H1 (cell line): ENCODE results near the gene TMEM252. TPM values are rescaled to one million over a fixed set of nuclear protein-coding genes. Genes with fewer than 3 reads are reported as not detected.

Source experiments
- CTCF ChIA-PET: fragments of 300-600 bp; sonication (Branson Sonifier 250); formaldehyde crosslinking; loops from one replicate; lab custom pipeline; 2021; ENCODE audit not compliant: partially characterized antibody; lab: Charles Lee
- POLR2A ChIA-PET: fragments of 300-600 bp; sonication (Branson Sonifier 250); formaldehyde crosslinking; loops from one replicate; lab custom pipeline; 2021; ENCODE audit warnings: inconsistent platforms; ENCODE audit not compliant: partially characterized antibody; lab: Charles Lee
- DNase-seq, 2 experiments: peaks; one replicate each; pipeline versions ENCODE4 v3.0.0 to v3.0.0-alpha.2; 2010 to 2022; ENCODE audit warnings: low spot score in 2 of 2, low read depth in 1 of 2, mixed read lengths in 1 of 2
- FAIRE-seq: peaks from 2 replicates; lab custom pipeline; 2011; peaks lifted over from hg19 to GRCh38; lab: Jason Lieb, UNC
- H2AFZ ChIP-seq: 2 replicates; pipeline ENCODE4 v1.8.1; 2012; ENCODE audit warnings: low read length, inconsistent platforms
- H2AK5ac ChIP-seq: 2 replicates; pipeline ENCODE4 v1.6.1; 2013; ENCODE audit warnings: low read depth, low read length
- H2BK120ac ChIP-seq: replicated peaks from 2 replicates; pipeline ENCODE3; 2013; ENCODE audit warnings: low read depth, low read length, inconsistent platforms
- H2BK12ac ChIP-seq: 2 replicates; pipeline ENCODE4 v1.6.1; 2013; ENCODE audit warnings: low read depth, low read length
- H2BK15ac ChIP-seq: 2 replicates; pipeline ENCODE4 v1.6.1; 2013; ENCODE audit warnings: low read length
- H2BK20ac ChIP-seq: 2 replicates; pipeline ENCODE4 v1.6.1; 2013; ENCODE audit warnings: low read length
- H2BK5ac ChIP-seq: 2 replicates; pipeline ENCODE4 v1.6.1; 2013; ENCODE audit warnings: low read depth, low read length
- H3K14ac ChIP-seq: 2 replicates; pipeline ENCODE4 v1.6.1; 2013; ENCODE audit warnings: inconsistent platforms; ENCODE audit not compliant: insufficient read length
- H3K18ac ChIP-seq: 2 replicates; pipeline ENCODE4 v1.6.1; 2013; ENCODE audit warnings: low read length; ENCODE audit errors: extremely low read depth
- H3K23ac ChIP-seq: 2 replicates; pipeline ENCODE4 v1.6.1; 2013; ENCODE audit warnings: inconsistent platforms; ENCODE audit not compliant: insufficient read length
- H3K23me2 ChIP-seq: 2 replicates; pipeline ENCODE4 v1.6.1; 2013; ENCODE audit warnings: low read depth, low read length
- H3K27ac ChIP-seq: 2 replicates; pipeline ENCODE4 v1.6.1; 2011; ENCODE audit warnings: low read depth, low read length, inconsistent platforms
- H3K27me3 ChIP-seq, 4 experiments: replicated peaks in 1 of 4; 1 replicate in 1 of 4; 2 replicates in 3 of 4; pipeline versions ENCODE4 v1.6.1 to v1.8.1; 2011 to 2013; ENCODE audit warnings: low read length in 3 of 4, mild to moderate bottlenecking in 3 of 4, inconsistent platforms in 2 of 4, mixed read lengths in 2 of 4, moderate library complexity in 1 of 4; ENCODE audit not compliant: control insufficient read depth in 3 of 4, insufficient read depth in 3 of 4; ENCODE audit errors: extremely low read depth in 1 of 4
- H3K36me3 ChIP-seq, 4 experiments: 2 replicates each; pipeline versions ENCODE4 v1.6.1 to v1.8.1; 2011 to 2013; ENCODE audit warnings: mild to moderate bottlenecking in 4 of 4, low read length in 3 of 4, moderate library complexity in 2 of 4, control low read depth in 1 of 4, inconsistent platforms in 1 of 4; ENCODE audit not compliant: insufficient read depth in 4 of 4, control insufficient read depth in 2 of 4
- H3K4ac ChIP-seq: replicated peaks from 2 replicates; pipeline ENCODE3; 2013; ENCODE audit warnings: low read length, low read depth, mixed read lengths, inconsistent platforms; ENCODE audit not compliant: insufficient read length
- H3K4me1 ChIP-seq, 4 experiments: replicated peaks in 1 of 4; 1 replicate in 1 of 4; 2 replicates in 3 of 4; pipeline versions ENCODE4 v1.6.1 to v1.8.1; 2011 to 2013; ENCODE audit warnings: low read length in 3 of 4, inconsistent platforms in 2 of 4, mixed read lengths in 1 of 4; ENCODE audit not compliant: insufficient read depth in 4 of 4, control insufficient read depth in 3 of 4
- H3K4me2 ChIP-seq, 2 experiments: 2 replicates each; pipeline versions ENCODE4 v1.6.1 to v1.8.1; 2011 to 2013; ENCODE audit warnings: low read depth in 2 of 2, low read length in 2 of 2, control low read depth in 1 of 2, inconsistent platforms in 1 of 2, mild to moderate bottlenecking in 1 of 2; ENCODE audit not compliant: insufficient read depth in 1 of 2
- H3K4me3 ChIP-seq, 4 experiments: fragments of 200-600, 300-600 bp in 1 of 4; sonication (generic), shearing (Covaris generic), sonication (Bioruptor Twin) in 1 of 4; 2 replicates each; pipeline versions ENCODE4 v1.5.1 to v1.8.1; 2011 to 2016; ENCODE audit warnings: low read length in 4 of 4, low read depth in 3 of 4, control low read depth in 2 of 4, inconsistent platforms in 2 of 4, mild to moderate bottlenecking in 2 of 4, mixed read lengths in 1 of 4, moderate library complexity in 1 of 4; ENCODE audit not compliant: insufficient read depth in 2 of 4; ENCODE audit errors: extremely low read depth in 1 of 4
- H3K56ac ChIP-seq: replicated peaks from 2 replicates; pipeline ENCODE3; 2013; ENCODE audit warnings: low read depth, mild to moderate bottlenecking, mixed read lengths, low read length, inconsistent platforms; ENCODE audit not compliant: insufficient read length
- H3K79me1 ChIP-seq: 2 replicates; pipeline ENCODE4 v1.6.1; 2013; ENCODE audit warnings: low read depth, low read length, control low read depth
- H3K79me2 ChIP-seq, 2 experiments: 2 replicates each; pipeline versions ENCODE4 v1.6.1 to v1.8.1; 2012 to 2013; ENCODE audit warnings: low read length in 2 of 2, mild to moderate bottlenecking in 2 of 2, inconsistent platforms in 1 of 2; ENCODE audit not compliant: insufficient read depth in 2 of 2, control insufficient read depth in 1 of 2
- H3K9ac ChIP-seq, 4 experiments: replicated peaks in 1 of 4; 1 replicate in 1 of 4; 2 replicates in 3 of 4; pipeline versions ENCODE4 v1.6.1 to v1.8.1; 2011 to 2013; ENCODE audit warnings: low read depth in 3 of 4, low read length in 3 of 4, control low read depth in 2 of 4, mild to moderate bottlenecking in 2 of 4, moderate library complexity in 2 of 4, inconsistent platforms in 1 of 4; ENCODE audit errors: extremely low read depth in 1 of 4
- H3K9me3 ChIP-seq, 2 experiments: 2 replicates each; pipeline versions ENCODE4 v1.6.1 to v1.8.1; 2012 to 2013; ENCODE audit warnings: mild to moderate bottlenecking in 2 of 2, moderate library complexity in 2 of 2, control low read depth in 1 of 2, inconsistent platforms in 1 of 2, low read depth in 1 of 2, low read length in 1 of 2, mixed read lengths in 1 of 2; ENCODE audit not compliant: insufficient read depth in 2 of 2
- H4K20me1 ChIP-seq, 2 experiments: replicated peaks in 1 of 2; 2 replicates each; pipeline versions ENCODE3 to v1.8.1; 2011 to 2013; ENCODE audit warnings: inconsistent platforms in 2 of 2, low read length in 2 of 2, mild to moderate bottlenecking in 1 of 2; ENCODE audit not compliant: insufficient read depth in 2 of 2, control insufficient read depth in 1 of 2
- H4K5ac ChIP-seq: 2 replicates; pipeline ENCODE4 v1.6.1; 2013; ENCODE audit warnings: low read length, low read depth, mixed read lengths, inconsistent platforms; ENCODE audit not compliant: insufficient read length
- H4K8ac ChIP-seq: 2 replicates; pipeline ENCODE4 v1.8.0; 2013; ENCODE audit warnings: mild to moderate bottlenecking, moderate library complexity, low read length, inconsistent platforms; ENCODE audit not compliant: insufficient read depth; ENCODE audit errors: extremely low read depth
- H4K91ac ChIP-seq: replicated peaks from 2 replicates; pipeline ENCODE3; 2013; ENCODE audit warnings: low read length, mixed read lengths, inconsistent platforms; ENCODE audit not compliant: insufficient read length
- CBX8 ChIP-seq: fragments of 300-800, 300-1000 bp; sonication (generic); IDR thresholded peaks from 2 replicates; pipeline ENCODE4 v1.7.1; 2016; ENCODE audit warnings: low read depth, low read length, borderline replicate concordance
- KDM1A ChIP-seq: fragments of 200-600, 300-600 bp; sonication (generic); IDR thresholded peaks from 2 replicates; pipeline ENCODE4 v1.7.1; 2016; ENCODE audit warnings: mild to moderate bottlenecking, low read length, borderline replicate concordance
- whole genome bisulfite sequencing, 2 experiments: shearing (Covaris generic) in 1 of 2; methylation state at CpG; one replicate each; pipeline versions ENCODE4 v1.1.6 to v1.1.7; 2013 to 2015; ENCODE audit warnings: low lambda C conversion rate in 2 of 2, mixed read lengths in 2 of 2, inconsistent platforms in 1 of 2, low coverage in 1 of 2, missing lambda C conversion rate in 1 of 2; ENCODE audit not compliant: insufficient replicate concordance in 2 of 2, insufficient coverage in 1 of 2, insufficient read length in 1 of 2; ENCODE audit errors: extremely low coverage in 1 of 2, missing lambda C conversion rate in 1 of 2; 5-methylcytosine and 5-hydroxymethylcytosine counted together
- polyA plus RNA-seq, 7 experiments: library from polyadenylated mRNA; depleted of rRNA in 3 of 7; stranded (reverse) in 5 of 7; unstranded in 2 of 7; fragments of >200 nt in 5 of 7; fragments of 200-250 nt in 2 of 7; gene quantifications; 1 replicate in 5 of 7; 2 replicates in 1 of 7; 4 replicates in 1 of 7; pipeline versions ENCODE4 v1.2.1 to v1.2.3, GENCODE V29; 2011 to 2013; ENCODE audit warnings: missing spikeins in 2 of 7, mixed read lengths in 2 of 7
- total RNA-seq: library from RNA; stranded (reverse); fragmentation: NEBNext Ultra II Directional; extraction: Animal tissue kit (Norgen Biotek cat#: 25700); gene quantifications from 2 replicates; pipeline ENCODE4 v1.2.1, GENCODE V29; 2021
- TF ChIP-seq, protein P1 (sequence below): IDR thresholded peaks from 2 replicates; pipeline ENCODE4 v1.6.1; 2011; ENCODE audit warnings: low read depth, mild to moderate bottlenecking, low read length; ENCODE audit not compliant: insufficient read depth

Gene TMEM252
- total and polyA plus RNA-seq, 2 of the 8 experiments (the other 6 are each of a cell fraction or from before 2014, with no cell fraction given), result not detected

- Histone ChIP-seq H4K20me1 (no peaks in the 10 kb centered on the region), H3K18ac (no peak overlapping the region), H2BK20ac (no peak overlapping the region), H3K23ac (no peak overlapping the region), H3K4ac (no peak overlapping the region), H2BK120ac (no peak overlapping the region), H3K4me3 (no peak overlapping the region), H2BK12ac (no peak overlapping the region), H2AK5ac (no peak overlapping the region), H3K9ac (no peak overlapping the region), H3K56ac (no peak overlapping the region), H3K9me3 (peaks cover 0 to 1% of the 10 kb centered on the region in 2 experiments; a peak in 2 of 4 replicates), H3K14ac (no peak overlapping the region), H3K27me3 (peaks cover 0 to 3% (median 0%) of the 10 kb centered on the region in 4 experiments; a peak in 3 of 7 replicates), H3K36me3 (no peaks in the 10 kb centered on the region), H3K4me2 (no peak overlapping the region), H4K91ac (no peak overlapping the region), H3K4me1 (no peaks in the 10 kb centered on the region), H4K8ac (no peak overlapping the region), H2BK5ac (no peak overlapping the region), H3K23me2 (no peaks in the 10 kb centered on the region), H3K27ac (no peak overlapping the region), H2BK15ac (no peak overlapping the region)
- POLR2A ChIA-PET, result no interaction called here
- DNase-seq, result no peak
- WGBS, 2 experiments, result 90% methylated on average over 3 of the region's 3 CpGs; no CpG with 5 or more reads in 1 of the 2 experiments
- no peak for FAIRE-seq
- TF ChIP-seq, protein P1, sequence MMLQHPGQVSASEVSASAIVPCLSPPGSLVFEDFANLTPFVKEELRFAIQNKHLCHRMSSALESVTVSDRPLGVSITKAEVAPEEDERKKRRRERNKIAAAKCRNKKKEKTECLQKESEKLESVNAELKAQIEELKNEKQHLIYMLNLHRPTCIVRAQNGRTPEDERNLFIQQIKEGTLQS, result no peak
- no peak for TF ChIP-seq KDM1A
- no peak for TF ChIP-seq CBX8
- TF ChIP-seq, all 59 proteins: peak for 0
- Histone ChIP-seq H4K5ac (no peak overlapping the region), H2AFZ (no peak overlapping the region), H3K79me2 (no peaks in the 10 kb centered on the region), H3K79me1 (no peaks in the 10 kb centered on the region)
- CTCF ChIA-PET, result no interaction called here
Measured at GRCh38 chr9:68522954-68523353, 17.7 kb downstream of the TMEM252 start.
